Suprapubic skin (tissue), 4 donors: ENCODE data around the gene ZNF681. TPM values are rescaled to one million over a fixed set of nuclear protein-coding genes. Genes with fewer than 3 reads are reported as not detected.

Source experiments
- DNase-seq, 2 donors: peaks; one replicate each; pipeline ENCODE4 v3.0.0-alpha.2; 2019; ENCODE audit warnings: low spot score in 2 of 2
- H3K27ac ChIP-seq: fragments of 200-600 bp; sonication (generic); one replicate; pipeline ENCODE4 v1.5.1; 2019
- H3K27me3 ChIP-seq: fragments of 200-600 bp; sonication (generic); one replicate; pipeline ENCODE4 v1.5.1; 2019
- H3K36me3 ChIP-seq: fragments of 200-600 bp; sonication (generic); one replicate; pipeline ENCODE4 v1.5.1; 2019
- H3K4me1 ChIP-seq: fragments of 200-600 bp; sonication (generic); one replicate; pipeline ENCODE4 v1.5.1; 2019
- H3K4me3 ChIP-seq: fragments of 200-600 bp; sonication (generic); one replicate; pipeline ENCODE4 v1.5.1; 2019; ENCODE audit warnings: mild to moderate bottlenecking
- H3K9me3 ChIP-seq: fragments of 200-600 bp; sonication (generic); one replicate; pipeline ENCODE4 v1.5.1; 2019
- EP300 ChIP-seq: sonication (generic); formaldehyde crosslinking; IDR thresholded peaks from one replicate; pipeline ENCODE4 v1.6.1; 2017; ENCODE audit warnings: antibody characterized with exemption
- POLR2A ChIP-seq, 2 donors: fragments of 450-650 bp; IDR thresholded peaks; one replicate each; pipeline ENCODE4 v1.6.1; 2017; ENCODE audit warnings: antibody characterized with exemption in 2 of 2, mild to moderate bottlenecking in 2 of 2, moderate library complexity in 2 of 2
- POLR2AphosphoS5 ChIP-seq, 3 donors: sonication (generic); formaldehyde crosslinking; IDR thresholded peaks; one replicate each; pipeline ENCODE4 v1.6.1; 2017; ENCODE audit warnings: antibody characterized with exemption in 3 of 3
- WGBS: methylation state at CpG from one replicate; pipeline ENCODE4 v1.1.5; 2018; 5-methylcytosine and 5-hydroxymethylcytosine counted together
- total RNA-seq, 4 donors: library from RNA; depleted of rRNA; stranded (reverse); fragments of >200 nt; gene quantifications; one replicate each; pipeline ENCODE4 v1.1.0, GENCODE V29; 2016
- TF ChIP-seq, protein P1 (sequence below), 2 donors: fragments of 200-600 bp in 1 of 2; fragments of 450-650 bp in 1 of 2; sonication (generic) in 1 of 2; IDR thresholded peaks; one replicate each; pipeline ENCODE4 v1.5.1; 2016 to 2019; ENCODE audit warnings: antibody characterized with exemption in 2 of 2, mild to moderate bottlenecking in 1 of 2, moderate library complexity in 1 of 2

Gene ZNF681
- total RNA-seq, 4 donors from 2014 or later: 2.5 to 5.9 (median 2.7) TPM

DNA sequence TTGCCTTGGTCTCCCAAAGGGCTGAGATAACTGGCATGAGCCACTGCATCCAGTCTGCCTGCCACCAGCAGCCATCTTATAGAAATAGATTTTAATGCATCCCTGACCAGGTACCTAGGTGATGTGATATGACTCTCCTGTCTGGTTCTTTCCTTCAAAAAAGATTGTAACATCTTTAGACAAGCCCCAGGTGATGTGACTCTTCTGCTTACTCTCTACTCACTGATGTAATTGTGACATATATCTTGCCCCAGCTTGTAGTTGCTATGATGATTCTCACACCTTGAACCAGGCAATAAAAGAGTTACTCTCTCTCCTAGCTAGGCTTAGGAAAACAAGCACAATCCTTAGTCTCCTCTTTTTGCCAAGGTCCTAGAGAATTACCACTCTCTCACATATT lies 30.6 kb upstream of the ZNF681 start:
- TF ChIP-seq EP300 (no peak), POLR2AphosphoS5 (IDR thresholded peaks at IDR 0.05) (no peak), POLR2A (IDR thresholded peaks at IDR 0.05) (no peak)
- TF ChIP-seq, protein P1, sequence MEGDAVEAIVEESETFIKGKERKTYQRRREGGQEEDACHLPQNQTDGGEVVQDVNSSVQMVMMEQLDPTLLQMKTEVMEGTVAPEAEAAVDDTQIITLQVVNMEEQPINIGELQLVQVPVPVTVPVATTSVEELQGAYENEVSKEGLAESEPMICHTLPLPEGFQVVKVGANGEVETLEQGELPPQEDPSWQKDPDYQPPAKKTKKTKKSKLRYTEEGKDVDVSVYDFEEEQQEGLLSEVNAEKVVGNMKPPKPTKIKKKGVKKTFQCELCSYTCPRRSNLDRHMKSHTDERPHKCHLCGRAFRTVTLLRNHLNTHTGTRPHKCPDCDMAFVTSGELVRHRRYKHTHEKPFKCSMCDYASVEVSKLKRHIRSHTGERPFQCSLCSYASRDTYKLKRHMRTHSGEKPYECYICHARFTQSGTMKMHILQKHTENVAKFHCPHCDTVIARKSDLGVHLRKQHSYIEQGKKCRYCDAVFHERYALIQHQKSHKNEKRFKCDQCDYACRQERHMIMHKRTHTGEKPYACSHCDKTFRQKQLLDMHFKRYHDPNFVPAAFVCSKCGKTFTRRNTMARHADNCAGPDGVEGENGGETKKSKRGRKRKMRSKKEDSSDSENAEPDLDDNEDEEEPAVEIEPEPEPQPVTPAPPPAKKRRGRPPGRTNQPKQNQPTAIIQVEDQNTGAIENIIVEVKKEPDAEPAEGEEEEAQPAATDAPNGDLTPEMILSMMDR (IDR thresholded peaks at IDR 0.05): no peak
- no peaks in the 10 kb centered on the region for H3K27me3 ChIP-seq
- no peak for DNase-seq
- no peak overlapping the region for H3K27ac ChIP-seq
- H3K36me3 ChIP-seq: no peaks in the 10 kb centered on the region
- H3K4me1 ChIP-seq: no peaks in the 10 kb centered on the region
- no peaks in the 10 kb centered on the region for H3K9me3 ChIP-seq
- no peak overlapping the region for H3K4me3 ChIP-seq

DNA sequence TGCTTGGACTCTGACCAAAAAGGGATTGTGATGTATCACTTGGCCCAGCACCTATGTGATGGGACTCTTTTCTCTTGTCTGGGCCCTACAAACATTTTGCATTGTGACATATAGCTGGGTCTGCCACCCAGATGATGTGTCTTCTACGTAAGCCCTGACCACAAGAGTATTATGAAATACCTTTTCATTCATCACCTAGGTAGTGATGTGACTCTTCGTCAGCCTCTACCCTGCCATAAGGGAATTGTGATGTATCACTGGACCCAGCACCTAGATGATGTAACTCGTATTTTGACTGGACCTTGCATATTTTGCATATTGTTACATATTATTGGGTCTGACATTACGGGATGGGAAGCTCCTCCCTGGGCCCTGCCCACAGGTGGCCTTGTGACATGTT lies 29.7 kb upstream of the ZNF681 start:
- Histone ChIP-seq H3K9me3 (no peaks in the 10 kb centered on the region), H3K4me1 (no peaks in the 10 kb centered on the region), H3K27me3 (no peaks in the 10 kb centered on the region), H3K4me3 (no peak overlapping the region), H3K27ac (no peak overlapping the region), H3K36me3 (peaks cover 3% of the 10 kb centered on the region)
- WGBS: 90% methylated on average over 4 of the region's 4 CpGs
- no peak for TF ChIP-seq EP300
- DNase-seq: no peak

DNA sequence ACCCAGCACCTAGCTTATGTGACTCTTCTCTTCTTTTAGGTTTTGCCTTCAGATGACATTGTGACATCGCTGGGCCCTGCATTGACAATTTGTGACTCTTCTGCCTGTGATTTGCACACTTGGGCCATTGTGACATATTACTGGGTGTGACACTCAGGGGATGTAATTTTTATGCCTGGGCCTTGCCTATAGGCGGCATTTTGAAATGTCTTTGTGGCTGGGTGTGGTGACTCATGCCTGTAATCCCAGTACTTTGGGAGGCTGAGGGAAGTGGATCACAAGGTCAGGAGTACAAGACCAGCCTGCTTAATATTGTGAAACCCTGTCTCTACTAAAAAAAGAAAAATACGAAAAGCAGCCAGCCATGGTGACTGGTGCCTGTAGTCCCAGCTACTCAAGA lies 28.4 kb upstream of the ZNF681 start:
- Histone ChIP-seq H3K4me1 (no peaks in the 10 kb centered on the region), H3K36me3 (peaks cover 3% of the 10 kb centered on the region), H3K27ac (no peak overlapping the region), H3K9me3 (no peaks in the 10 kb centered on the region), H3K4me3 (no peak overlapping the region), H3K27me3 (no peaks in the 10 kb centered on the region)
- DNase-seq: no peak
- TF ChIP-seq, protein P1 (IDR thresholded peaks at IDR 0.05): no peak
- peak in 1 of 3 donors; percentile 27 for TF ChIP-seq POLR2AphosphoS5 (IDR thresholded peaks at IDR 0.05)
- 88% methylated on average over 3 of the region's 3 CpGs for WGBS

DNA sequence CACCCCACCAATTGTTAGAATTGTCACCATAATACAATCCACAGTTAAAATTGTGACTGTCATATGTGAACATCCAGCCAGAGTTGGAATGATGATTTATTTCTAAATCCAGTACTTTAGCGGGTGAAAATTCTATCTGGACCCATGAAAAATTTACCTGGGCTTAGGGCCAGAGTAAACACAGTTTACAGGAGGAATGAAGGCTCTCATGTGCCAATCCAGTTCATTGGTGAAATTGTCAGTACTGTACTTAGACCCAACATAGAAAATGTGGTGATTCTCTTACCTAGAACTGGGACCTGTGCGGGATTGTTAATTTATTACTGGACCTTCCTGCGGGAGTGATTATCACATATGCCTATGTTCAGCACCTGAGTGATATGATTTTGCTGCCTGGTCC lies 27.3 kb upstream of the ZNF681 start:
- TF ChIP-seq, protein P1 (IDR thresholded peaks at IDR 0.05): no peak
- TF ChIP-seq POLR2AphosphoS5 (IDR thresholded peaks at IDR 0.05) (no peak), POLR2A (IDR thresholded peaks at IDR 0.05) (no peak), EP300 (no peak)
- Histone ChIP-seq H3K27ac (no peak overlapping the region), H3K4me3 (no peak overlapping the region), H3K27me3 (no peaks in the 10 kb centered on the region), H3K36me3 (peaks cover 3% of the 10 kb centered on the region), H3K4me1 (no peaks in the 10 kb centered on the region), H3K9me3 (no peaks in the 10 kb centered on the region)
- DNase-seq: no peak
- WGBS: 72% methylated on average over 3 of the region's 3 CpGs

DNA sequence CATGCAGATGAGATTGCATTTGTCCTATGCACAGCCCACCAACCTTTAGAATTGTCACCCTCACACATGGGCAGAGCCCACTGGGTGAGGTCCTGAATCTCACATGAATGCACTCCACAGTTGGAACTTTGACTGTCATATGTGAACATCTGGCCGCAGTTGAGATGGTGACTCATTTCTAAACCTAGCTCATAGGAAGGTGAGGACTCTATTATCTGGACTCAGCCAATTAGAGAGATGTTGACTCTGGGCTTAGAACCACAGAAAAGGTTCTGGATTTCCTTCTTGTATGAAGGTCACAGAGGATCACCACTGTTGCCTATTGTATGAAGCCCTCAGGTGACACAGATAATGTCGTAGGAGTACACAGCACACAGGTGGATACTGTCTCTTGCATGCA lies 25.6 kb upstream of the ZNF681 start:
- no peaks in the 10 kb centered on the region for H3K9me3 ChIP-seq
- WGBS: 42% methylated on average over 2 of the region's 2 CpGs
- H3K4me1 ChIP-seq: no peaks in the 10 kb centered on the region
- no peak overlapping the region for H3K4me3 ChIP-seq
- no peaks in the 10 kb centered on the region for H3K27me3 ChIP-seq
- H3K36me3 ChIP-seq: peaks cover 3% of the 10 kb centered on the region
- DNase-seq: no peak
- TF ChIP-seq POLR2A (IDR thresholded peaks at IDR 0.05): no peak
- TF ChIP-seq POLR2AphosphoS5 (IDR thresholded peaks at IDR 0.05): no peak
- no peak for TF ChIP-seq EP300
- TF ChIP-seq, protein P1 (IDR thresholded peaks at IDR 0.05): no peak
- no peak overlapping the region for H3K27ac ChIP-seq

DNA sequence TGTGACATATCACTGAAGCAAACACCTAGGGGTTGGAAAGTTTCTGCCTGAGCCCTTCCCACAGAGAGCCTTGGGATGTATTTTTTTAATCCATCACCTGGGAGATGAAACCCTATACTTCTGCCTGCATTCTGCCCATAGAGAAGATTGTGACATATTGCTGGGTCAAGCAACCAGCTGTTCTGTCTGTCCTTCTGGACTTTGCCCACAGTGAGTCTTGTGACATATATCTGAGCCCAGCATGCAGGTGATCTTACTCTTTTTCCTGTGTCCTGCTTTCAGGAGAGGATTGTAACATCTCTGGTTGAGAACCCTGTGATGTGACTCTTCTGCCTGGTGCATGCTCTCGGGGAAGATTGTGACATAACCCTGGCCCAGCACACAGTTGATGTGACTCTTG lies 24.9 kb upstream of the ZNF681 start:
- TF ChIP-seq, protein P1 (IDR thresholded peaks at IDR 0.05): no peak
- TF ChIP-seq POLR2A (IDR thresholded peaks at IDR 0.05) (no peak), POLR2AphosphoS5 (IDR thresholded peaks at IDR 0.05) (no peak), EP300 (no peak)
- 0% methylated on average over 1 of the region's 1 CpG for WGBS
- H3K9me3 ChIP-seq: no peaks in the 10 kb centered on the region
- peaks cover 4% of the 10 kb centered on the region for H3K36me3 ChIP-seq
- H3K27me3 ChIP-seq: no peaks in the 10 kb centered on the region
- no peak for DNase-seq
- H3K4me1 ChIP-seq: no peaks in the 10 kb centered on the region
- H3K4me3 ChIP-seq: no peak overlapping the region
- H3K27ac ChIP-seq: no peak overlapping the region
